ENCODE results near the gene SLCO2A1.

DNA sequence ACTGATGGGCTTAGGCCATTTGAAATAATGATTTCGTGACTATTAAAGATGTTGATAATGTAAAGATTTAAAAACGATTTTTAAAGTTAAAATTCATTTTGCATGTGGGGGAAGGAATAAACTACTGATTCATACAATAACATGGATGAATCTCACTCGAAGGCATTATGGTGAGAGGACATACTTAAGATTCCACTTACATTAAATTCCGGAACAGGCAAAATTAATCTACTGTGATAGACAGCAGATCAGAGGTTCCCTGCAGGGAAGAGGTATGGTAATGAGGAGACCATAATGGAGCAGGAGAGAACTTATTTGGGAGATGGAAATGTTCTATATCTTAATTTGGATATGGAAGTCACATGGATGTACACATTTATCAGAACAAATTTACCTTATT lies 105.7 kb downstream of the SLCO2A1 start:
- TF ChIP-seq SUZ12 (IDR thresholded peaks at IDR 0.05; ENCODE audit: extremely low read depth, insufficient read depth, insufficient read length), result no peak
- TF ChIP-seq ZNF274 (IDR thresholded peaks at IDR 0.05; ENCODE audit: low read depth, low read length), result no peak

All from NT2/D1 (cell line).